Esophagus muscularis mucosa (tissue), 4 donors: ENCODE data around the gene IDH3G. TPM values are rescaled to one million over a fixed set of nuclear protein-coding genes. Genes with fewer than 3 reads are reported as not detected.

Experiments used
- DNase-seq: peaks from one replicate; pipeline ENCODE4 v3.0.0-alpha.2; 2017; ENCODE audit errors: extremely low spot score
- H3K27ac ChIP-seq, 4 donors: fragments of 200-600 bp; sonication (generic); replicated peaks in 1 of 4; 1 replicate in 3 of 4; 2 replicates in 1 of 4; pipeline ENCODE4 v1.5.1; 2016 to 2019; ENCODE audit warnings: mild to moderate bottlenecking in 1 of 4
- H3K27me3 ChIP-seq, 4 donors: fragments of 200-600 bp; sonication (generic); one replicate each; pipeline versions ENCODE4 v1.5.1 to v1.6.0; 2016 to 2019
- H3K36me3 ChIP-seq, 4 donors: fragments of 200-600 bp; sonication (generic); one replicate each; pipeline ENCODE4 v1.5.1; 2016 to 2019
- H3K4me1 ChIP-seq, 4 donors: fragments of 200-600 bp; sonication (generic); one replicate each; pipeline ENCODE4 v1.5.1; 2016 to 2019
- H3K4me3 ChIP-seq, 4 donors: fragments of 200-600 bp; sonication (generic); 1 replicate in 2 of 4; 2 replicates in 2 of 4; pipeline ENCODE4 v1.5.1; 2016 to 2019; ENCODE audit warnings: mild to moderate bottlenecking in 4 of 4, moderate library complexity in 1 of 4
- H3K9me3 ChIP-seq, 4 donors: fragments of 200-600 bp; sonication (generic); 1 replicate in 3 of 4; 2 replicates in 1 of 4; pipeline ENCODE4 v1.5.1; 2016 to 2019
- EP300 ChIP-seq: sonication (generic); formaldehyde crosslinking; IDR thresholded peaks from one replicate; pipeline ENCODE4 v1.6.1; 2017; ENCODE audit warnings: antibody characterized with exemption
- POLR2A ChIP-seq: fragments of 450-650 bp; IDR thresholded peaks from one replicate; pipeline ENCODE4 v1.6.1; 2017; ENCODE audit warnings: antibody characterized with exemption, moderate library complexity, mild to moderate bottlenecking, low read depth
- POLR2AphosphoS5 ChIP-seq, 2 donors: sonication (generic); formaldehyde crosslinking; IDR thresholded peaks; one replicate each; pipeline ENCODE4 v1.6.1; 2017; ENCODE audit warnings: antibody characterized with exemption in 2 of 2
- WGBS: methylation state at CpG from one replicate; pipeline ENCODE4 v1.1.5; 2018; 5-methylcytosine and 5-hydroxymethylcytosine counted together
- intact Hi-C: fragments of 100-400 bp; cut with DNase I; formaldehyde crosslinking; loops from one replicate; pipeline ENCODE4 v1.15.1; 2023
- total RNA-seq, 4 donors: library from RNA; depleted of rRNA; stranded (reverse); fragments of >200 nt; gene quantifications; one replicate each; pipeline versions ENCODE4 v1.1.0 to v1.2.1, GENCODE V29; 2016
- TF ChIP-seq, protein P1 (sequence below), 3 experiments: fragments of 200-600 bp in 2 of 3; fragments of 450-650 bp in 1 of 3; sonication (generic) in 2 of 3; IDR thresholded peaks; one replicate each; pipeline ENCODE4 v1.5.1; 2017 to 2019; ENCODE audit warnings: antibody characterized with exemption in 3 of 3, mild to moderate bottlenecking in 2 of 3, moderate library complexity in 1 of 3

The IDH3G gene
- total RNA-seq, 4 donors from 2014 or later = 52.3 to 76.3 (median 70.3) TPM

DNA sequence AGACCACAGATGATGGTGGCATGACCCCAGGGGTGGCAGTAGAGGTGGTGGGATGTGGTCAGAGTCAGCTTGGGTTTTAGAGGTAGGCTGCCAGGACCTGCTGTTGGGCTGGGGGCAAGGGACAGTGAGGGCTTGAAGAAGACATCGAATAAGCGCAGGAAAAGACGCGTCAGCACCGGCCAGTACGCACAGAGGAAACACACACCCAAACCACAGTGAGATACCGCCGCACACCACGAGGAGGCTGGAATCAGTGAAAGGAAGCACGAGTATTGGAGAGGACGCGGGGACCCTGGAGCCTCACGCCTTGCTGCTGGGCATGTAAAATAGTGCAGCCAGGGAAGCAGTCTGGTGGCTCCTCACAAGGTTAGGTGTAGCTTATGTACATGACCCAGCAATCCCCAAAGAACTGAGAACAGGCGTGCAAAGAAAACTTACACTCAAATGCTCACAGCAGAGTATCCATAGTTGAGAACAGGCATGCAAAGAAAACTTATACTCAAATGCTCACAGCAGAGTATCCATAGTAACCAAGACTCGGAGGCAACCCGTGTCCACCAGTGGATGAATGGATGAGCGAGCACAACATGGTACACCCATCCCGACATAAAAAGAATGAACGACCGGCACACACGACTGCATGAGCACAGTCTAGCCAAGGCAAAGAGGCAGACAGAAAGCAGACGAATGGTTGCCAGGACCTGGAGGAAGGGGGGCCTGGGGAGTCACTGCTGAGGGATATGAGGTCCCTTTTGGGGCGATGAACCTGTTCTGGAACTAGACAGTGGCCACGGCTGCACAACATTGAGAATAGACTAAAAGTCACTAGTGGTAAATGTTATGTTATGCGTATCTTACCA lies 22.9 kb upstream of the IDH3G start:
- 87% methylated on average over 25 of the region's 25 CpGs for WGBS
- DNase-seq = no peak
- H3K36me3 ChIP-seq = no peaks in the 10 kb centered on the region
- H3K9me3 ChIP-seq = no peaks in the 10 kb centered on the region
- intact Hi-C loops = no loop called here
- H3K27ac ChIP-seq = no peak overlapping the region
- TF ChIP-seq POLR2AphosphoS5 (IDR thresholded peaks at IDR 0.05) (no peak), POLR2A (no peak), EP300 (no peak)
- TF ChIP-seq, protein P1, sequence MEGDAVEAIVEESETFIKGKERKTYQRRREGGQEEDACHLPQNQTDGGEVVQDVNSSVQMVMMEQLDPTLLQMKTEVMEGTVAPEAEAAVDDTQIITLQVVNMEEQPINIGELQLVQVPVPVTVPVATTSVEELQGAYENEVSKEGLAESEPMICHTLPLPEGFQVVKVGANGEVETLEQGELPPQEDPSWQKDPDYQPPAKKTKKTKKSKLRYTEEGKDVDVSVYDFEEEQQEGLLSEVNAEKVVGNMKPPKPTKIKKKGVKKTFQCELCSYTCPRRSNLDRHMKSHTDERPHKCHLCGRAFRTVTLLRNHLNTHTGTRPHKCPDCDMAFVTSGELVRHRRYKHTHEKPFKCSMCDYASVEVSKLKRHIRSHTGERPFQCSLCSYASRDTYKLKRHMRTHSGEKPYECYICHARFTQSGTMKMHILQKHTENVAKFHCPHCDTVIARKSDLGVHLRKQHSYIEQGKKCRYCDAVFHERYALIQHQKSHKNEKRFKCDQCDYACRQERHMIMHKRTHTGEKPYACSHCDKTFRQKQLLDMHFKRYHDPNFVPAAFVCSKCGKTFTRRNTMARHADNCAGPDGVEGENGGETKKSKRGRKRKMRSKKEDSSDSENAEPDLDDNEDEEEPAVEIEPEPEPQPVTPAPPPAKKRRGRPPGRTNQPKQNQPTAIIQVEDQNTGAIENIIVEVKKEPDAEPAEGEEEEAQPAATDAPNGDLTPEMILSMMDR (IDR thresholded peaks at IDR 0.05) = no peak
- H3K27me3 ChIP-seq = no peaks in the 10 kb centered on the region
- H3K4me1 ChIP-seq = peaks cover 0 to 17% (median 14%) of the 10 kb centered on the region in 4 donors
- H3K4me3 ChIP-seq = no peak overlapping the region

DNA sequence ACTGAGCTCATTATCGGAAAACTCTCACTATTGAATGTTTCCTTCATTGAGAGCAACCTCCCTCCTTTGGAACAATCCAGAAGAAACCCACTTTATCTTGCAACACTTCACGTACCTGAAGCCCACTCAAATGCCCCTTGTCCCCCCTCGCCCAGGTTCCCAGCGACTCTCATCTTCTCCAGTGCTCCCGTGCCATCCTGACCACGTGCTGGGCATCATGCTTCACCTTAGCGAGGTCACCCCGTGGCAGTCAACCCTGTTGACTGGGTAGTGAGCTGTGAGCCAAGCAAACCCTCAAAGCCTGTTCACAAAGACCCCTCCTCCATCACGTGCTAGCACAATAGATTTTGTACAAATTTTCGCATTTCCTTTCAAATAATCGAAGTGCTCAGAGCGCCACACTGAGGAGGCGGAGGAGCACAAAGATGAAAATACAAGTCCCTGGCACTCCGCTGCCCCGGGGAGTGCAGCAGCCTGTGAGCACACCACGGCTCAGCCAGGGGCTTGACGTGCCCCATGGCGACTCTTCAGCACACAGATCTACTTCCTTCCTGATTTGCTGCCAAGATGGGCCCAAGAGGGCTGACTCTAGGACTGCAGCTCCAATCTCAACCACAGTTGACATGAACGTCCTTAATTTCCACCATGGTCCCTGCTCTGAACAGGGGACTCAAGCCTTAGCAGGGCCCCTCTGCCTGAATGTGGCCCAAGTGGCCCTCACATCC lies 20.6 kb upstream of the IDH3G start:
- H3K27ac ChIP-seq = no peak overlapping the region
- peaks cover 0 to 4% (median 0%) of the 10 kb centered on the region in 4 donors for H3K9me3 ChIP-seq
- intact Hi-C loops = no loop called here
- no peak overlapping the region for H3K4me3 ChIP-seq
- 78% methylated on average over 19 of the region's 19 CpGs for WGBS
- no peaks in the 10 kb centered on the region for H3K36me3 ChIP-seq
- no peak for TF ChIP-seq POLR2AphosphoS5 (IDR thresholded peaks at IDR 0.05)
- TF ChIP-seq POLR2A = no peak
- TF ChIP-seq, protein P1 (IDR thresholded peaks at IDR 0.05) = no peak
- no peak for TF ChIP-seq EP300
- no peaks in the 10 kb centered on the region for H3K27me3 ChIP-seq
- no peak for DNase-seq
- peaks cover 0 to 16% (median 13%) of the 10 kb centered on the region in 4 donors for H3K4me1 ChIP-seq

DNA sequence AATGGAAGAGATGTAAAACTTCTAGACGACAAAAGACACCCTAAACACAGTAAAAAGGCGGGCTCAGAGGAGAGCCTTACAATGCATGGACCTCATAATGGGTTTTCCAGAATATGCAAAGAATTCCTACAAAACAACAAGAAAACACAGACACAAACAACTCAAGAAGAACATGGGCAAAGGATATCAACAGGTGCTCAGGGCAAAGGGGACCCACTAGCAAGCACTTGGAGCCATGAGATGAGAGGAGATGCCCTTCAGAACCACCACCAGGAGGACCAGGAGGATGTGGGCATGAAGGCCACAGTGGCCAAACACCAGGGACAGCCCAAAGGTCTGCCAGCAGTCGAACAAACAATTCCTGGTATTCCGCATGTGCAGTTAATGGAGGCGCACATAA lies 19.0 kb upstream of the IDH3G start:
- H3K27ac ChIP-seq = no peak overlapping the region
- H3K27me3 ChIP-seq = no peaks in the 10 kb centered on the region
- H3K4me1 ChIP-seq = no peaks in the 10 kb centered on the region
- DNase-seq = no peak
- intact Hi-C loops = no loop called here
- peaks cover 0 to 4% (median 0%) of the 10 kb centered on the region in 4 donors for H3K9me3 ChIP-seq
- H3K4me3 ChIP-seq = no peak overlapping the region
- no peak for TF ChIP-seq EP300
- no peak for TF ChIP-seq POLR2AphosphoS5 (IDR thresholded peaks at IDR 0.05)
- 92% methylated on average over 5 of the region's 5 CpGs for WGBS
- H3K36me3 ChIP-seq = no peaks in the 10 kb centered on the region

DNA sequence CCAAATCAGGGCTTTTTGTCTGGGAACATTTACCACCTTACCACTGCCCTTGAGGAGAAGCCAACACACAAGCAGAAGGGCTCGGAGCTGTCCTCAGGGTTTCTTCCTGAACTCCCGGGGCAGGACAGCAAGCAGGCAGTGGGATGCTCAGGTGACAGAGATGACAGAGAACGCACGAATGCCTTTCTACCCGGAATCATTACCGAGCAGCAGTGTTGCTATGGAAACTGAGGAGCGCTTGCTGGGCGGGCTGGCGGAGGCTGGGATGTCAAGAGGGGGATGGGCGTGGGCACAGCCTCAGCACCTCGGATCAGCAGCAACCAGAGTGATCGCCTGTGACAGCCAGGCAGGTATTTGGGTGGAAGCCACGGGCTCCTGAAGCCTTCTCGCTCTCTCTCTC lies 18.0 kb upstream of the IDH3G start:
- Histone ChIP-seq H3K27me3 (no peaks in the 10 kb centered on the region), H3K4me1 (no peaks in the 10 kb centered on the region), H3K27ac (no peak overlapping the region), H3K4me3 (no peak overlapping the region), H3K9me3 (peaks cover 0 to 4% (median 0%) of the 10 kb centered on the region in 4 donors), H3K36me3 (no peaks in the 10 kb centered on the region)
- no peak for DNase-seq
- no peak for TF ChIP-seq POLR2A
- intact Hi-C loops = no loop called here
- WGBS = 72% methylated on average over 12 of the region's 14 CpGs

DNA sequence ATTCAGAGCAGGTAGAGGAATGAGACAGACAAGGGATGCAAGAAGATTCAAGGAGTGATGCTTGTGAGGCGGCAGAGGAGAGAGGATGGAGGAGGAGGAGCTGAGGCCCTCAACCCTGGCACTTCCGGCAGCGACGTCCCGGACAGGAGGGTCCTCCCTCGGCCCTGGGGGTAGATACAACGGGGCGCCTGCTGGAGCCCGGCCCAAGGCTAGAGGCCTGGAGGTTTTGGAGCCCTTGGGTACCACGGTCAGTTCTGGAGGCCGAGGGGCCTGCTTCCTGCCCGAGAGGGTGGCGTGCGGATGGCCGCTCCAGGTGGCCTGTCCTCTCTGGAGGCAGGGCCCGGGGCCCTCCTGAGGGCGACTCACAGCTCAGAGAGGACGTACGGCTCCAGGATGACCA lies 13.8 kb upstream of the IDH3G start:
- WGBS = 87% methylated on average over 10 of the region's 19 CpGs
- H3K27me3 ChIP-seq = no peaks in the 10 kb centered on the region
- no peak for DNase-seq
- intact Hi-C loops = no loop called here
- H3K9me3 ChIP-seq = peaks cover 0 to 4% (median 0%) of the 10 kb centered on the region in 4 donors
- no peak for TF ChIP-seq POLR2A
- TF ChIP-seq, protein P1 (IDR thresholded peaks at IDR 0.05) = no peak
- no peak for TF ChIP-seq EP300
- no peak for TF ChIP-seq POLR2AphosphoS5 (IDR thresholded peaks at IDR 0.05)
- peaks cover 0 to 25% (median 4%) of the 10 kb centered on the region in 4 donors for H3K36me3 ChIP-seq
- no peak overlapping the region for H3K27ac ChIP-seq
- no peaks in the 10 kb centered on the region for H3K4me1 ChIP-seq
- no peak overlapping the region for H3K4me3 ChIP-seq
